Neural cell (in vitro differentiated cells): ENCODE measurements around the gene GTF2H3. TPM values are rescaled to one million over a fixed set of nuclear protein-coding genes. Genes with fewer than 3 reads are reported as not detected.

Experiments used
- H2AFZ ChIP-seq: fragments of 200-600, 300-800 bp; sonication (generic), shearing (Covaris generic); 2 replicates; pipeline ENCODE4 v1.6.0; 2014; ENCODE audit warnings: low read depth, mild to moderate bottlenecking, antibody characterized with exemption, low read length, moderate library complexity
- H3F3A ChIP-seq: fragments of 200-600 bp; shearing (Covaris generic); 2 replicates; pipeline ENCODE4 v1.6.1; 2016; ENCODE audit warnings: mild to moderate bottlenecking, moderate library complexity, mixed read lengths, antibody characterized with exemption, low read length; ENCODE audit not compliant: insufficient read depth, poor library complexity, severe bottlenecking
- H3K27ac ChIP-seq: fragments of 200-600, 300-800 bp; sonication (generic), shearing (Covaris generic); 2 replicates; pipeline ENCODE4 v1.5.1; 2014; ENCODE audit warnings: mild to moderate bottlenecking, low read length, moderate library complexity
- H3K27me3 ChIP-seq: fragments of 300-800, 200-600 bp; sonication (generic), shearing (Covaris generic); 2 replicates; pipeline ENCODE4 v1.6.0; 2014; ENCODE audit warnings: mild to moderate bottlenecking, low read depth, low read length, moderate library complexity; ENCODE audit not compliant: insufficient read depth
- H3K36me3 ChIP-seq: fragments of 300-800, 200-600 bp; sonication (generic), shearing (Covaris generic); 2 replicates; pipeline ENCODE4 v1.5.1; 2014; ENCODE audit warnings: mild to moderate bottlenecking, antibody characterized with exemption, low read length, moderate library complexity; ENCODE audit not compliant: insufficient read depth
- H3K4me2 ChIP-seq: fragments of 300-800, 200-600 bp; sonication (generic), shearing (Covaris generic); 2 replicates; pipeline ENCODE4 v1.6.0; 2014; ENCODE audit warnings: mild to moderate bottlenecking, low read length
- H3K4me3 ChIP-seq: fragments of 300-800, 200-600 bp; sonication (generic), shearing (Covaris generic); 2 replicates; pipeline ENCODE4 v1.5.1; 2014; ENCODE audit warnings: mild to moderate bottlenecking, low read length, moderate library complexity
- H3K79me2 ChIP-seq: fragments of 200-600 bp; shearing (Covaris generic); replicated peaks from 2 replicates; pipeline ENCODE4 v1.6.0; 2014; ENCODE audit warnings: mild to moderate bottlenecking, low read length, moderate library complexity; ENCODE audit not compliant: insufficient read depth
- H3K9ac ChIP-seq: fragments of 300-800, 200-600 bp; sonication (generic), shearing (Covaris generic); 2 replicates; pipeline ENCODE4 v1.6.1; 2016; ENCODE audit warnings: mild to moderate bottlenecking, low read length, mixed read lengths
- H3K9me2 ChIP-seq: fragments of 200-600 bp; shearing (Covaris generic); 2 replicates; pipeline ENCODE4 v1.6.1; 2016; ENCODE audit warnings: mild to moderate bottlenecking, low read length, mixed read lengths; ENCODE audit not compliant: insufficient read depth
- H3K9me3 ChIP-seq: fragments of 200-600, 300-800 bp; sonication (generic), shearing (Covaris generic); 2 replicates; pipeline ENCODE4 v1.6.1; 2016; ENCODE audit warnings: mild to moderate bottlenecking, mixed run types, low read length, moderate library complexity, mixed read lengths
- H4K20me1 ChIP-seq: fragments of 200-600 bp; shearing (Covaris generic); 2 replicates; pipeline ENCODE4 v1.6.1; 2016; ENCODE audit warnings: mild to moderate bottlenecking, mixed run types; ENCODE audit not compliant: insufficient read depth
- EP300 ChIP-seq: fragments of 450-650 bp; conservative IDR thresholded peaks from 2 replicates; pipeline ENCODE4 v1.6.1; 2014; ENCODE audit warnings: antibody characterized with exemption, mild to moderate bottlenecking, moderate library complexity; ENCODE audit not compliant: poor library complexity, severe bottlenecking
- EZH2 ChIP-seq: fragments of 200-600, 300-800 bp; shearing (Covaris generic), sonication (generic); IDR thresholded peaks from 2 replicates; pipeline ENCODE4 v1.6.1; 2014; ENCODE audit warnings: antibody characterized with exemption, low read length, borderline replicate concordance, mild to moderate bottlenecking; ENCODE audit not compliant: insufficient read depth, poor library complexity, severe bottlenecking
- MXI1 ChIP-seq: fragments of 450-650 bp; conservative IDR thresholded peaks from 2 replicates; pipeline ENCODE4 v1.6.1; 2014; ENCODE audit warnings: antibody characterized with exemption, mild to moderate bottlenecking; ENCODE audit not compliant: poor library complexity, severe bottlenecking
- POLR2AphosphoS5 ChIP-seq: IDR thresholded peaks from 2 replicates; pipeline ENCODE4 v1.6.1; 2012
- RAD21 ChIP-seq: fragments of 450-650 bp; conservative IDR thresholded peaks from 2 replicates; pipeline ENCODE4 v1.6.1; 2014; ENCODE audit warnings: antibody characterized with exemption, mild to moderate bottlenecking, moderate library complexity
- SMC3 ChIP-seq: fragments of 450-650 bp; conservative IDR thresholded peaks from 2 replicates; pipeline ENCODE4 v1.6.1; 2014; ENCODE audit warnings: antibody characterized with exemption, mild to moderate bottlenecking, moderate library complexity; ENCODE audit not compliant: poor library complexity
- TAF1 ChIP-seq: IDR thresholded peaks from 2 replicates; pipeline ENCODE4 v1.6.1; 2012; ENCODE audit warnings: low read depth
- polyA plus RNA-seq: library from polyadenylated mRNA; depleted of rRNA; stranded (reverse); fragments of >200 nt; gene quantifications from 2 replicates; pipeline ENCODE4 v1.2.3, GENCODE V29; 2014
- TF ChIP-seq, protein P1 (sequence below): fragments of 450-650 bp; IDR thresholded peaks from 2 replicates; pipeline ENCODE4 v1.5.1; 2014; ENCODE audit warnings: antibody characterized with exemption, mild to moderate bottlenecking, moderate library complexity; ENCODE audit not compliant: poor library complexity, severe bottlenecking
- TF ChIP-seq, protein P2 (sequence below): IDR thresholded peaks from 2 replicates; pipeline ENCODE4 v1.6.1; 2012; ENCODE audit warnings: borderline replicate concordance

GTF2H3 gene
- polyA plus RNA-seq, 1 donor from 2014 or later = 47.8 TPM

DNA sequence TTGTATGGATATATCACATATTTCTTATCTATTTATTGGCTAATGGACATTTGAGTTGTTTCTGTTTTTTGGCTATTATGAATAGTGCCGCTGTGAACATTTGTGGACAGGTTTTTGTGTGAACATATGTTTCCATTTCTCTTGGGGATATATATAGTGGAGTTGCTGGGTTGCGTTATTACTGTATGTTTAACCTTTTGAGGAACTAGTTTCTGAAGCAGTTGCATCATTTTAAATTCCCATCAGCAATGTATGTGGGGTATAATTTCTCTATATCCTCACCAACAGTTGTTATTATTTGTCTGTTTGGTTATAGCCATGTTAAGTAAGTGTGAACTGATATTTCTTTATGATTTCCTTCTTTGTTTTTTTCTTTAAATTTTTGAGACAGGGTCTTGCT, 48.0 kb downstream of the GTF2H3 start:
- Histone ChIP-seq H3K79me2 (no peaks in the 10 kb centered on the region), H3K9me2 (no peaks in the 10 kb centered on the region), H3K36me3 (no peaks in the 10 kb centered on the region), H3K4me3 (no peak overlapping the region), H3K27ac (no peak overlapping the region), H3F3A (no peaks in the 10 kb centered on the region), H3K27me3 (no peaks in the 10 kb centered on the region), H3K4me2 (no peak overlapping the region), H4K20me1 (no peaks in the 10 kb centered on the region), H3K9me3 (no peaks in the 10 kb centered on the region), H3K9ac (no peak overlapping the region), H2AFZ (no peak overlapping the region)
- TF ChIP-seq TAF1 (no peak), EP300 (no peak), POLR2AphosphoS5 (no peak), SMC3 (no peak), RAD21 (no peak), EZH2 (no peak), MXI1 (no peak)
- TF ChIP-seq, protein P1, sequence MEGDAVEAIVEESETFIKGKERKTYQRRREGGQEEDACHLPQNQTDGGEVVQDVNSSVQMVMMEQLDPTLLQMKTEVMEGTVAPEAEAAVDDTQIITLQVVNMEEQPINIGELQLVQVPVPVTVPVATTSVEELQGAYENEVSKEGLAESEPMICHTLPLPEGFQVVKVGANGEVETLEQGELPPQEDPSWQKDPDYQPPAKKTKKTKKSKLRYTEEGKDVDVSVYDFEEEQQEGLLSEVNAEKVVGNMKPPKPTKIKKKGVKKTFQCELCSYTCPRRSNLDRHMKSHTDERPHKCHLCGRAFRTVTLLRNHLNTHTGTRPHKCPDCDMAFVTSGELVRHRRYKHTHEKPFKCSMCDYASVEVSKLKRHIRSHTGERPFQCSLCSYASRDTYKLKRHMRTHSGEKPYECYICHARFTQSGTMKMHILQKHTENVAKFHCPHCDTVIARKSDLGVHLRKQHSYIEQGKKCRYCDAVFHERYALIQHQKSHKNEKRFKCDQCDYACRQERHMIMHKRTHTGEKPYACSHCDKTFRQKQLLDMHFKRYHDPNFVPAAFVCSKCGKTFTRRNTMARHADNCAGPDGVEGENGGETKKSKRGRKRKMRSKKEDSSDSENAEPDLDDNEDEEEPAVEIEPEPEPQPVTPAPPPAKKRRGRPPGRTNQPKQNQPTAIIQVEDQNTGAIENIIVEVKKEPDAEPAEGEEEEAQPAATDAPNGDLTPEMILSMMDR = no peak
- TF ChIP-seq, protein P2, sequence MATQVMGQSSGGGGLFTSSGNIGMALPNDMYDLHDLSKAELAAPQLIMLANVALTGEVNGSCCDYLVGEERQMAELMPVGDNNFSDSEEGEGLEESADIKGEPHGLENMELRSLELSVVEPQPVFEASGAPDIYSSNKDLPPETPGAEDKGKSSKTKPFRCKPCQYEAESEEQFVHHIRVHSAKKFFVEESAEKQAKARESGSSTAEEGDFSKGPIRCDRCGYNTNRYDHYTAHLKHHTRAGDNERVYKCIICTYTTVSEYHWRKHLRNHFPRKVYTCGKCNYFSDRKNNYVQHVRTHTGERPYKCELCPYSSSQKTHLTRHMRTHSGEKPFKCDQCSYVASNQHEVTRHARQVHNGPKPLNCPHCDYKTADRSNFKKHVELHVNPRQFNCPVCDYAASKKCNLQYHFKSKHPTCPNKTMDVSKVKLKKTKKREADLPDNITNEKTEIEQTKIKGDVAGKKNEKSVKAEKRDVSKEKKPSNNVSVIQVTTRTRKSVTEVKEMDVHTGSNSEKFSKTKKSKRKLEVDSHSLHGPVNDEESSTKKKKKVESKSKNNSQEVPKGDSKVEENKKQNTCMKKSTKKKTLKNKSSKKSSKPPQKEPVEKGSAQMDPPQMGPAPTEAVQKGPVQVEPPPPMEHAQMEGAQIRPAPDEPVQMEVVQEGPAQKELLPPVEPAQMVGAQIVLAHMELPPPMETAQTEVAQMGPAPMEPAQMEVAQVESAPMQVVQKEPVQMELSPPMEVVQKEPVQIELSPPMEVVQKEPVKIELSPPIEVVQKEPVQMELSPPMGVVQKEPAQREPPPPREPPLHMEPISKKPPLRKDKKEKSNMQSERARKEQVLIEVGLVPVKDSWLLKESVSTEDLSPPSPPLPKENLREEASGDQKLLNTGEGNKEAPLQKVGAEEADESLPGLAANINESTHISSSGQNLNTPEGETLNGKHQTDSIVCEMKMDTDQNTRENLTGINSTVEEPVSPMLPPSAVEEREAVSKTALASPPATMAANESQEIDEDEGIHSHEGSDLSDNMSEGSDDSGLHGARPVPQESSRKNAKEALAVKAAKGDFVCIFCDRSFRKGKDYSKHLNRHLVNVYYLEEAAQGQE = no peak

DNA sequence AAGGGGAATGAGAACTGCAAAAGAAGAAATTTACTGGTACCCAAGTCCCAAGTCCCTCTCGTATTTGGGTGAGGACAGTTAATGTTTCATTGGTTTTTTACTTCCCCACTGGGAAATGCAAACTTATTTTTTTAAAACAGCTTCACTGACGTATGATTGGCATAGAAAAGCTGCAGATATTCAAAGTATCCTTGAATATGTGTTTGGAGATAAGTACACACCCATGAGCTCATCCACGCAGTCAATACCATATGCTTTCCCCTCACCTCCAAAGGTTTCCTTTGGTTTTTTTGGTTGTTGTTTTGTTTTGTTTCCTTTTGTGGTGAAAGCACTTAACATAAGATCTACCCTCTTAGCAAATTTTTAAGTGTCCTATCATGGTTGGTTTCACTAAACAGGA, 50.3 kb downstream of the GTF2H3 start:
- H3K36me3 ChIP-seq = no peaks in the 10 kb centered on the region
- H3K4me3 ChIP-seq = no peak overlapping the region
- no peak overlapping the region for H3K27ac ChIP-seq
- TF ChIP-seq TAF1 = no peak
- TF ChIP-seq, protein P1 = no peak
- TF ChIP-seq, protein P2 = no peak
- TF ChIP-seq MXI1 = no peak
- TF ChIP-seq RAD21 = no peak
- TF ChIP-seq EZH2 = no peak
- H3F3A ChIP-seq = no peaks in the 10 kb centered on the region
- no peaks in the 10 kb centered on the region for H3K27me3 ChIP-seq
- H3K9me2 ChIP-seq = no peaks in the 10 kb centered on the region
- no peaks in the 10 kb centered on the region for H4K20me1 ChIP-seq
- no peak overlapping the region for H3K9ac ChIP-seq
- no peaks in the 10 kb centered on the region for H3K79me2 ChIP-seq
- no peak overlapping the region for H3K4me2 ChIP-seq
- H2AFZ ChIP-seq = no peak overlapping the region
- H3K9me3 ChIP-seq = no peaks in the 10 kb centered on the region
